NCI-H524 treated with DMSO at 0.1 percent for 48 hours (cell line): Measurements from ENCODE around the gene NR6A1.

Experiments
- DNase-seq: peaks from one replicate; lab custom pipeline; 2025; lab: John Stamatoyannopoulos, UW

The NR6A1 gene

GRCh38 chr9:124471761-124472160 is 299.4 kb downstream of the NR6A1 start:
- no peak for DNase-seq

GRCh38 chr9:124470726-124471125 is 300.4 kb downstream of the NR6A1 start:
- no peak for DNase-seq

DNA sequence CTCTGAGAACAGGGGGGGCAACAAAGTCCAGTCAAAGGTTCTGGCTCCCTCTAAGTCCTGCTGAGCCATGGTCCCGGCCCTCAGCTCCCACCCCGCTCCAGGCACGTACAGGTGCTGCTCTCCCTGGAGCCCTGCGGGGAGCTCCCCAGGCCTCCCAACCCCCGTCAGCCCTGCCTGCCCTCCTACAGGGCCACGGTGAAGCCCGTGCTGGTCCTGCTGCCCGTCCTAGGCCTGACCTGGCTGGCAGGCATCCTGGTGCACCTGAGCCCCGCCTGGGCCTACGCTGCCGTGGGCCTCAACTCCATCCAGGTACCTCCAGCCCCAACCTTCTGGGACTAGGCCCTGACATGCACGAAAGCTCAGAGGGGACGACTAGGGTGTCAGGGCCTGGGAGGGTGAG is 300.8 kb downstream of the NR6A1 start:
- no peak for DNase-seq

DNA sequence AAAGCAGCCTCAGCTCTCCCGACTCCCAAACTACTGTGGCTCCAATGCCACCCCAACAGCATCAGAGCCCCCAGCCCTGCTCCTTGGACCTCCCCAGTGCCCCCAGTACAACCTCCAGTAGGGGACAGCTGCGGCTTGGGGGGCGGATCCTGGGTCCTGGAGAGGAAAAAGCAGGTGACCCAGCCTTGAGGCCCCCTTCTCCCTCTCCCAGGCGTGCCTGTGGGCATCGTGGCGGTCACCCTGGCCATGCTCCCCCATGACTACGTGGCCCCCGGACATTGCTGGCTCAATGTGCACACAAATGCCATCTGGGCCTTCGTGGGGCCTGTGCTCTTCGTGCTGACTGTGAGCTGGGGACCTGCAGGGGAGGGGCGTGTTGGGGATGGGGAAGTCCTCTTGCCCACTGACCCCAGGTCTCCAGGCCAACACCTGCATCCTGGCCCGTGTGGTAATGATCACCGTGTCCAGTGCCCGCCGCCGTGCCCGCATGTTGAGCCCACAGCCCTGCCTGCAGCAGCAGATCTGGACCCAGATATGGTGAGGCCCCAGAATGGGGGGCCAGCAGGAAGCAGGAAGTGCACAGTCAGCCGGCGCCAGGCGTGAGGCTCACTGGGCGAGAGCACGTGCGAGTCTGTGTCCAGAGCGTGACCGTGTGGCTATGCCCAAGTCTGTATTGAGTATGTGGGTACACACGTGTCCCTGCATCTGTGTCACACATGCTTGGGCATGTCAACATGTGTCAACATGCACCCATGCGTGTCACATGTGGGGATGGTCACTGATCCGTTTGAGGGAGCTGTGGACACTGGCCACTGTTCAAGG is 301.9 kb downstream of the NR6A1 start:
- DNase-seq = no peak

GRCh38 chr9:124468061-124468740 is 302.9 kb downstream of the NR6A1 start:
- DNase-seq = no peak

DNA sequence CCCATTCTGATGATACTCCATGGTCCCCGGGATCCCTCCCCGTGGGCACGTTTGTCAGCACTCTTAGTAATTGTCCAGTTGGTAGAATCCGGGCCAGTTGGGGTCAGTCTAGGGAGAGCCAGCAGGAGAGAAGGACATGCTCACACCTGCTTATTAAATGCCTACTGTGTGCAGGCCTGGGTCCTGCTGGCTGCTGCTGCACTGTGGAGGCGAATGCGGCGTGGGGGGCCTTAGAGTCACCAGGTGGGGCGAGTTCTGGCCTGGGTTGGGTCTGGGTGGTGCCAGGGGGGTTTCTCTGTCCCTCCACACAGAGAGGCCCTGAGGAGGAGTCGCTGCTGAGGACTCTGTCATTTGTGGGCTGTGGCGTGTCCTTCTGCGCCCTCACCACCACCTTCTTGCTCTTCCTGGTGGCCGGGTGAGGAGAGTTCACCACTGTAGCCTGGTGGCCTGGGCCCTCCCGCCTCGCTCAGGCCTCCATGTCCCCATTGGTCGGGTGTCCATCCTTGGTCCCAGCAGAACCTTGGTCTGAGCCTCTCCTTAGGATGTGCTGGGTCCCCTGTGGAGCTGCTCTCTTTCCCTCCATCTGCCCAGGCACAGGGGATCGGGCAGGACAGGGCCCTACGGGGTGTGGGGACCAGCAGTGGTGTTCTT is 303.6 kb downstream of the NR6A1 start:
- DNase-seq = no peak
